Measurements from ENCODE around the gene MRPS22. TPM values are rescaled to one million over a fixed set of nuclear protein-coding genes. Genes with fewer than 3 reads are reported as not detected.

MRPS22 gene
- total RNA-seq, 1 experiment from 2014 or later = 45.7 TPM

GRCh38 chr3:139318431-139318816 lies 25.4 kb upstream of the MRPS22 start:
- Histone ChIP-seq H3K23me2 (ENCODE audit: insufficient read length, low read depth, low read length, poor library complexity, severe bottlenecking) (no peaks in the 10 kb centered on the region), H2AK5ac (ENCODE audit: insufficient read length, low read length) (no peak overlapping the region), H3K4me2 (ENCODE audit: insufficient read depth, insufficient read length, low read length) (no peak overlapping the region), H3K9ac (ENCODE audit: extremely low read depth, insufficient read length, low read length) (no peak overlapping the region), H2BK5ac (ENCODE audit: insufficient read length, low read length) (no peak overlapping the region), H2AFZ (ENCODE audit: low read length) (no peak overlapping the region), H3K79me2 (ENCODE audit: insufficient read depth, low read length) (no peaks in the 10 kb centered on the region), H3T11ph (ENCODE audit: low read length) (no peak overlapping the region), H3K27me3 (ENCODE audit: insufficient read depth, low read length) (no peaks in the 10 kb centered on the region), H3K79me1 (ENCODE audit: insufficient read depth, low read depth, low read length, poor library complexity, severe bottlenecking) (no peaks in the 10 kb centered on the region), H3K9me3 (ENCODE audit: control insufficient read depth, low read depth, low read length) (no peaks in the 10 kb centered on the region), H3K27ac (ENCODE audit: insufficient read length, low read depth, low read length) (no peak overlapping the region), H4K91ac (ENCODE audit: insufficient read length, low read depth, low read length) (no peak overlapping the region), H2BK20ac (ENCODE audit: low read depth, low read length, poor library complexity, severe bottlenecking) (no peak overlapping the region), H4K20me1 (ENCODE audit: control insufficient read depth, insufficient read depth, insufficient read length) (no peaks in the 10 kb centered on the region), H3K23ac (ENCODE audit: insufficient read length, low read depth, low read length) (no peak overlapping the region), H4K5ac (ENCODE audit: insufficient read length, low read depth, low read length) (no peak overlapping the region), H2BK15ac (ENCODE audit: low read depth, low read length) (no peak overlapping the region), H4K8ac (replicated peaks; ENCODE audit: insufficient read length, low read depth, low read length) (no peak overlapping the region), H3K14ac (ENCODE audit: insufficient read depth, low read length) (no peak overlapping the region), H2BK120ac (ENCODE audit: low read depth, low read length, poor library complexity, severe bottlenecking) (no peak overlapping the region), H3K4ac (ENCODE audit: low read depth, low read length) (no peak overlapping the region), H3K4me1 (ENCODE audit: insufficient read depth, low read length) (no peaks in the 10 kb centered on the region), H2BK12ac (ENCODE audit: insufficient read length, low read depth, low read length) (no peak overlapping the region), H3K18ac (ENCODE audit: insufficient read length, low read depth, low read length) (no peak overlapping the region), H3K56ac (ENCODE audit: insufficient read length, low read depth, low read length) (no peak overlapping the region)
- H3K9me3 Mint-ChIP-seq = no peaks in the 10 kb centered on the region
- TF ChIP-seq CTCF (conservative IDR thresholded peaks at IDR 0.05) = no peak
- peaks cover 17 to 20% of the 10 kb centered on the region in 2 experiments for H3K4me1 Mint-ChIP-seq
- DNase-seq = no peak
- no CpG with 5 or more reads among the region's 3 CpGs for WGBS (ENCODE audit: extremely low coverage, insufficient read length, low lambda C conversion rate)
- no peaks in the 10 kb centered on the region; a peak in 1 of 7 replicates for H3K36me3 Mint-ChIP-seq (ENCODE audit: insufficient read depth in 1 of 3, low read depth in 3 of 3)
- peaks cover 48% of the 10 kb centered on the region for H3K27me3 Mint-ChIP-seq (ENCODE audit: low read depth)
- no peak overlapping the region for H3K4me3 Mint-ChIP-seq
- H3K27ac Mint-ChIP-seq = no peak overlapping the region

Measured in H9 (cell line).